Ovary (tissue), 9 donors: ENCODE data around the gene CACNG3. TPM values are rescaled to one million over a fixed set of nuclear protein-coding genes. Genes with fewer than 3 reads are reported as not detected.

ENCODE experiments used
- DNase-seq, 5 donors: peaks; one replicate each; pipeline ENCODE4 v3.0.0-alpha.2; 2019 to 2020
- H3K27ac ChIP-seq, 2 donors: fragments of 200-600 bp; one replicate each; pipeline versions ENCODE4 v1.5.1 to v1.8.0; 2019 to 2022
- H3K27me3 ChIP-seq: fragments of 200-600 bp; one replicate; pipeline ENCODE4 v1.8.0; 2022
- H3K36me3 ChIP-seq: fragments of 200-600 bp; sonication (generic); one replicate; pipeline ENCODE4 v1.5.1; 2019
- H3K4me1 ChIP-seq: one replicate; pipeline ENCODE4 v1.8.1; 2013; ENCODE audit warnings: mild to moderate bottlenecking, moderate library complexity; ENCODE audit not compliant: insufficient read depth
- H3K4me3 ChIP-seq: fragments of 200-600 bp; sonication (generic); one replicate; pipeline ENCODE4 v1.5.1; 2017
- H3K9me3 ChIP-seq, 2 donors: fragments of 200-600 bp in 1 of 2; sonication (generic) in 1 of 2; one replicate each; pipeline versions ENCODE4 v1.5.1 to v1.8.1; 2013 to 2019; ENCODE audit warnings: mild to moderate bottlenecking in 1 of 2, moderate library complexity in 1 of 2
- EP300 ChIP-seq: sonication (generic); formaldehyde crosslinking; IDR thresholded peaks from one replicate; pipeline ENCODE4 v1.6.1; 2017; ENCODE audit warnings: antibody characterized with exemption
- POLR2A ChIP-seq: fragments of 450-650 bp; IDR thresholded peaks from one replicate; pipeline ENCODE4 v1.6.1; 2017; ENCODE audit warnings: antibody characterized with exemption, mild to moderate bottlenecking, moderate library complexity
- WGBS, 3 donors: extraction: QIAGEN DNeasy Blood & Tissue Kit in 1 of 3; methylation state at CpG; one replicate each; pipeline versions ENCODE4 v1.1.5 to v1.1.7; 2013 to 2017; 5-methylcytosine and 5-hydroxymethylcytosine counted together
- intact Hi-C, 4 donors: fragments of 100-400 bp; cut with DNase I; formaldehyde crosslinking; loops; one replicate each; pipeline versions ENCODE4 v1.11.0 to v1.15.1; 2022 to 2023
- polyA plus RNA-seq, 2 donors: library from polyadenylated mRNA; stranded (reverse); fragments of 200-250 nt in 1 of 2; fragments of 350-450 nt in 1 of 2; fragmentation: Illumina TruSeq in 1 of 2; extraction: RNeasy Lipid Tissue Mini Kit (QIAGEN cat#74804) in 1 of 2; gene quantifications; one replicate each; pipeline ENCODE4 v1.2.3, GENCODE V29; 2013 to 2014
- total RNA-seq, 7 donors: library from RNA; depleted of rRNA in 2 of 7; stranded (reverse); fragments of >200 nt in 2 of 7; fragmentation: NEBNext Ultra II Directional in 3 of 7; extraction: Animal tissue kit (Norgen Biotek cat#: 25700) in 3 of 7; gene quantifications; one replicate each; pipeline versions ENCODE4 v1.1.0 to v1.2.4, GENCODE V29; 2016 to 2023
- TF ChIP-seq, protein P1 (sequence below), 3 donors: fragments of 450-650 bp in 2 of 3; fragments of 200-600 bp in 1 of 3; IDR thresholded peaks; one replicate each; pipeline versions ENCODE4 v1.5.1 to v1.8.0; 2016 to 2022; ENCODE audit warnings: antibody characterized with exemption in 3 of 3, mild to moderate bottlenecking in 1 of 3
- donor health status: DM: no; HTN: no; CAD: no; lungs with moderate emphysema.
- donor health status: DM: no; HTN: no; CAD: no.
- donor health status: Bipolar disorder and iron deficiency.
- donor health status: DM: yes; HTN: yes; CAD: no.
- donor health status: DM: no; HTN: no; CAD: no.
- donor health status: DM: yes; HTN: yes; CAD: no.

The CACNG3 gene
- total and polyA plus RNA-seq, 9 donors: not detected

DNA sequence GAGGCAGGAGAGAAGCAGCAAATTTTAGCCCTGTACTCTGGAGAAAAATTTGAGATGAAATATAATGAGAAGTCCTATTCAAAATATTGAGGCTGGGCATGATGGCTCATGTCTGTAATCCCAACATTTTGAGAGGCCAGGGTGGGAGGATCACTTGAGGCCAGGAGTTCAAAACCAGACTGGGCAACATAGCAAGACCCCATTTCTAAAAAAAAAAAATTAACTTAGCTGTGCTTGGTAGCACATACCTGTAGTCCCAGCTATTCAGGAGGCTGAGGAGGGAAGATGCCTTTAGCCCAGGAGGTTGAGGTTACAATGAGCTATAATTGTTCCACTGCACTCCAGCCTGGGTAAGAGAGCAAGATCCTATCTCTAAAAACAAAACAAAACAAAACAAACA is 103.4 kb downstream of the CACNG3 start:
- Histone ChIP-seq H3K36me3 (no peaks in the 10 kb centered on the region), H3K9me3 (no peaks in the 10 kb centered on the region), H3K4me1 (no peaks in the 10 kb centered on the region), H3K27me3 (no peaks in the 10 kb centered on the region), H3K4me3 (no peak overlapping the region), H3K27ac (no peak overlapping the region)
- no peak for DNase-seq
- intact Hi-C loops: no loop called here
- TF ChIP-seq POLR2A (no peak), EP300 (no peak)
- TF ChIP-seq, protein P1, sequence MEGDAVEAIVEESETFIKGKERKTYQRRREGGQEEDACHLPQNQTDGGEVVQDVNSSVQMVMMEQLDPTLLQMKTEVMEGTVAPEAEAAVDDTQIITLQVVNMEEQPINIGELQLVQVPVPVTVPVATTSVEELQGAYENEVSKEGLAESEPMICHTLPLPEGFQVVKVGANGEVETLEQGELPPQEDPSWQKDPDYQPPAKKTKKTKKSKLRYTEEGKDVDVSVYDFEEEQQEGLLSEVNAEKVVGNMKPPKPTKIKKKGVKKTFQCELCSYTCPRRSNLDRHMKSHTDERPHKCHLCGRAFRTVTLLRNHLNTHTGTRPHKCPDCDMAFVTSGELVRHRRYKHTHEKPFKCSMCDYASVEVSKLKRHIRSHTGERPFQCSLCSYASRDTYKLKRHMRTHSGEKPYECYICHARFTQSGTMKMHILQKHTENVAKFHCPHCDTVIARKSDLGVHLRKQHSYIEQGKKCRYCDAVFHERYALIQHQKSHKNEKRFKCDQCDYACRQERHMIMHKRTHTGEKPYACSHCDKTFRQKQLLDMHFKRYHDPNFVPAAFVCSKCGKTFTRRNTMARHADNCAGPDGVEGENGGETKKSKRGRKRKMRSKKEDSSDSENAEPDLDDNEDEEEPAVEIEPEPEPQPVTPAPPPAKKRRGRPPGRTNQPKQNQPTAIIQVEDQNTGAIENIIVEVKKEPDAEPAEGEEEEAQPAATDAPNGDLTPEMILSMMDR (IDR thresholded peaks at IDR 0.05): no peak

DNA sequence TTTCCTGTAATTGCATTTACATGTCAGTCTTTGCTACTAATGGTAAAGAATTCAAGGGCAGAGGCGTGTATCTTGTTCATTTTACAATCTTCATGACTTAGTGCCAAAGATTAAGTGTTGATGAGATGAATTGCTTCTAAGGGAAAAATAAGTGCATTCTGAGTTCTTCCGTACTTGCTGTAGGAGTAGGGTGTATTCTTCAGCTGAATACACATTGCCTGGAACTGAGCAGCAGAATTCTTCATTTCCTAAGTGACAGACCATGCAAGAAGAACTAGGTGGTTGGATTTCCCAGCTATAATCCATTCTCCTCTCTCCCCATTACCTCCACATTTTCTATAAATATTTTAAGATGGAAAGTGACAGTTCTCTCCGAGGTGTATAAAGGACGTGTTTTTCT is 104.8 kb downstream of the CACNG3 start:
- 51 to 65% (median 52%) methylated on average over 4 of the region's 4 CpGs for whole genome bisulfite sequencing, 3 donors

GRCh38 chr16:24364596-24364995 is 108.5 kb downstream of the CACNG3 start:
- Histone ChIP-seq H3K27me3 (no peaks in the 10 kb centered on the region), H3K4me3 (no peak overlapping the region), H3K9me3 (no peaks in the 10 kb centered on the region), H3K4me1 (no peaks in the 10 kb centered on the region), H3K27ac (no peak overlapping the region), H3K36me3 (no peaks in the 10 kb centered on the region)
- 69 to 72% (median 70%) methylated on average over 7 of the region's 7 CpGs for WGBS, 3 donors
- DNase-seq: no peak
- intact Hi-C loops: no loop called here
- no peak for TF ChIP-seq POLR2A
- TF ChIP-seq, protein P1 (IDR thresholded peaks at IDR 0.05): no peak
- no peak for TF ChIP-seq EP300

More for the DNA sequence above, 104.8 kb downstream of the CACNG3 start:
- intact Hi-C loops: no loop called here
- TF ChIP-seq, protein P1 (IDR thresholded peaks at IDR 0.05): no peak
- TF ChIP-seq POLR2A (no peak), EP300 (no peak)
- no peaks in the 10 kb centered on the region for H3K36me3 ChIP-seq
- no peak for DNase-seq
- H3K9me3 ChIP-seq: no peaks in the 10 kb centered on the region
- H3K27me3 ChIP-seq: no peaks in the 10 kb centered on the region
- no peak overlapping the region for H3K4me3 ChIP-seq
- no peak overlapping the region for H3K27ac ChIP-seq
- H3K4me1 ChIP-seq: no peaks in the 10 kb centered on the region

GRCh38 chr16:24367186-24367710 is 111.1 kb downstream of the CACNG3 start:
- intact Hi-C loops: no loop called here
- no peaks in the 10 kb centered on the region for H3K4me1 ChIP-seq
- H3K4me3 ChIP-seq: no peak overlapping the region
- TF ChIP-seq POLR2A (no peak), EP300 (no peak)
- TF ChIP-seq, protein P1 (IDR thresholded peaks at IDR 0.05): no peak
- DNase-seq: no peak
- no peak overlapping the region for H3K27ac ChIP-seq
- no peaks in the 10 kb centered on the region for H3K27me3 ChIP-seq
- WGBS, 3 donors: 35 to 57% (median 37%) methylated on average over 5 of the region's 5 CpGs
- no peaks in the 10 kb centered on the region for H3K9me3 ChIP-seq
- H3K36me3 ChIP-seq: no peaks in the 10 kb centered on the region
